A673 (cell line): Measurements from ENCODE around the gene PADI4. TPM values are rescaled to one million over a fixed set of nuclear protein-coding genes. Genes with fewer than 3 reads are reported as not detected.

Experiments used
- BruUV-seq: library from RNA; stranded (reverse); fragments of 400-500 nt; replicated peaks from 2 replicates; lab custom pipeline; 2021; lab: Mats Ljungman, UMichigan
- CTCF ChIA-PET: fragments of 300-600 bp; sonication (Branson Sonifier 250); formaldehyde crosslinking; loops from one replicate; lab custom pipeline; 2022; ENCODE audit warnings: antibody characterized with exemption; lab: Charles Lee
- POLR2A ChIA-PET: fragments of 300-600 bp; sonication (Branson Sonifier 250); formaldehyde crosslinking; loops from one replicate; lab custom pipeline; 2022; ENCODE audit warnings: antibody characterized with exemption; ENCODE audit not compliant: low non-redundant PET; lab: Charles Lee
- DNase-seq: peaks from one replicate; pipeline ENCODE4 v3.0.0-alpha.2; 2015; ENCODE audit warnings: low spot score
- H3K27ac ChIP-seq: fragments of 200-600 bp; sonication (generic); 2 replicates; pipeline ENCODE4 v1.5.1; 2016; ENCODE audit warnings: mixed run types, low read depth, mild to moderate bottlenecking, mixed read lengths, antibody characterized with exemption, low read length; ENCODE audit not compliant: poor library complexity, severe bottlenecking
- H3K27me3 ChIP-seq: fragments of 200-600 bp; sonication (generic); replicated peaks from 2 replicates; pipeline ENCODE4 v1.6.1; 2017; ENCODE audit warnings: mixed run types, low read depth, mild to moderate bottlenecking, mixed read lengths, antibody characterized with exemption, low read length; ENCODE audit not compliant: insufficient read depth, poor library complexity
- H3K36me3 ChIP-seq: fragments of 200-600 bp; sonication (generic); 2 replicates; pipeline ENCODE4 v1.6.1; 2016; ENCODE audit warnings: mixed run types, mild to moderate bottlenecking, mixed read lengths, antibody characterized with exemption, low read length; ENCODE audit not compliant: insufficient read depth, poor library complexity, severe bottlenecking
- H3K4me1 ChIP-seq: fragments of 200-600 bp; sonication (generic); 2 replicates; pipeline ENCODE4 v1.6.1; 2017; ENCODE audit warnings: mixed run types, mild to moderate bottlenecking, mixed read lengths, antibody characterized with exemption, low read length; ENCODE audit not compliant: insufficient read depth, poor library complexity, severe bottlenecking
- H3K4me3 ChIP-seq: fragments of 200-600 bp; sonication (generic); 2 replicates; pipeline ENCODE4 v1.5.1; 2016; ENCODE audit warnings: low read depth, mixed run types, mild to moderate bottlenecking, mixed read lengths, low read length; ENCODE audit not compliant: poor library complexity, severe bottlenecking
- H3K9me3 ChIP-seq: fragments of 200-600 bp; sonication (generic); 2 replicates; pipeline ENCODE4 v1.6.1; 2016; ENCODE audit warnings: mixed run types, low read depth, mild to moderate bottlenecking, mixed read lengths, antibody characterized with exemption, low read length; ENCODE audit not compliant: poor library complexity, severe bottlenecking
- EZH2 ChIP-seq: fragments of 200-600 bp; sonication (generic); IDR thresholded peaks from 2 replicates; pipeline ENCODE4 v1.6.1; 2017; ENCODE audit warnings: borderline replicate concordance, low read depth, mild to moderate bottlenecking, mixed read lengths, antibody characterized with exemption, low read length; ENCODE audit not compliant: poor library complexity, severe bottlenecking
- intact Hi-C: fragments of 100-400 bp; cut with micrococcal nuclease; formaldehyde crosslinking; loops from one replicate; pipeline ENCODE4 v1.10.0; 2022; ENCODE audit not compliant: unreplicated experiment
- total RNA-seq: library from RNA; stranded (reverse); gene quantifications from 2 replicates; pipeline ENCODE4 v1.2.3, GENCODE V29; 2021
- TF ChIP-seq, protein P1 (sequence below): fragments of 300-800, 200-600 bp; sonication (generic); conservative IDR thresholded peaks from 2 replicates; pipeline ENCODE4 v1.5.1; 2017; ENCODE audit warnings: low read depth, mild to moderate bottlenecking, antibody characterized with exemption, low read length, moderate library complexity, mixed read lengths

The PADI4 gene
- total RNA-seq, 1 experiment from 2014 or later = not detected

DNA sequence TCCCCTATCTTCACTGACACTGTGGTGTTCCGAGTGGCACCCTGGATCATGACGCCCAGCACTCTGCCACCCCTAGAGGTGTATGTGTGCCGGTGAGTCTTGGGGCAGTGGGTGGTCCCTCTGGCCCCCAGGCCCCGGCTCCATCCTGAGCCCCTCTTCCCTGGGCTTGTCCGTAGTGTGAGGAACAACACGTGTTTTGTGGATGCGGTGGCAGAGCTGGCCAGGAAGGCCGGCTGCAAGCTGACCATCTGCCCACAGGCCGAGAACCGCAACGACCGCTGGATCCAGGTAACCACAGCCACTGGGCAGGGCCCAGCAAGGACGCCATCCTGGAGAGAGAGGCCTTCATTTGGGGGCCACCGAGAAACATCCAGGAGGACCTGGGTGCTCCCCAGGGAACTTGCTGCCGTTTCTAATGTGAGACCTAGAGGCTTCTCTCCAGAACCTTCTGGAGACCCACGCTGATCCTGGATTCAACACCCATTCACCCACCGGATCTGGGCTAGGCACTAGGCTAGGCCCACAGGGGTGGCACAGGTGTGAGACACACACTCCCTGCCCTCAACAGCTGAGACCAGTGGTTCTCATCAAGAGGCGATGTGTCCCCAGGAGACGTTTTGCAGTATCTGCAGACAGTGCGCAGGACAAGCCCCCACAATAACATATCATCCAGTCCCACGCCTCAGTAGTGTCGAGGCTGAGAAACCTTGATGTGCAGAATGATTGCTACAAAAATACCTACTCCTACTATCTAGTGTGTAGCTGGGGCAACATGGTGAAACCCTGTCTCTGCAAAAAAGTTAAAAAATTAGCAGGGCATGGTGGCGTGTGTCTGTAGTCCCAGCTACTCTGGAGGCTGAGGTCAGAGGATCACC, 36.9 kb upstream of the PADI4 start:
- no peaks in the 10 kb centered on the region for H3K36me3 ChIP-seq
- intact Hi-C loops = no loop called here
- POLR2A ChIA-PET = no interaction called here
- TF ChIP-seq, protein P1, sequence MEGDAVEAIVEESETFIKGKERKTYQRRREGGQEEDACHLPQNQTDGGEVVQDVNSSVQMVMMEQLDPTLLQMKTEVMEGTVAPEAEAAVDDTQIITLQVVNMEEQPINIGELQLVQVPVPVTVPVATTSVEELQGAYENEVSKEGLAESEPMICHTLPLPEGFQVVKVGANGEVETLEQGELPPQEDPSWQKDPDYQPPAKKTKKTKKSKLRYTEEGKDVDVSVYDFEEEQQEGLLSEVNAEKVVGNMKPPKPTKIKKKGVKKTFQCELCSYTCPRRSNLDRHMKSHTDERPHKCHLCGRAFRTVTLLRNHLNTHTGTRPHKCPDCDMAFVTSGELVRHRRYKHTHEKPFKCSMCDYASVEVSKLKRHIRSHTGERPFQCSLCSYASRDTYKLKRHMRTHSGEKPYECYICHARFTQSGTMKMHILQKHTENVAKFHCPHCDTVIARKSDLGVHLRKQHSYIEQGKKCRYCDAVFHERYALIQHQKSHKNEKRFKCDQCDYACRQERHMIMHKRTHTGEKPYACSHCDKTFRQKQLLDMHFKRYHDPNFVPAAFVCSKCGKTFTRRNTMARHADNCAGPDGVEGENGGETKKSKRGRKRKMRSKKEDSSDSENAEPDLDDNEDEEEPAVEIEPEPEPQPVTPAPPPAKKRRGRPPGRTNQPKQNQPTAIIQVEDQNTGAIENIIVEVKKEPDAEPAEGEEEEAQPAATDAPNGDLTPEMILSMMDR = no peak
- no peak for TF ChIP-seq EZH2
- H3K9me3 ChIP-seq = no peaks in the 10 kb centered on the region
- BruUV-seq = no TSS peak
- no peak overlapping the region for H3K27ac ChIP-seq
- no peaks in the 10 kb centered on the region for H3K27me3 ChIP-seq
- H3K4me3 ChIP-seq = no peak overlapping the region
- no peaks in the 10 kb centered on the region for H3K4me1 ChIP-seq
- CTCF ChIA-PET = no interaction called here
- no peak for DNase-seq

DNA sequence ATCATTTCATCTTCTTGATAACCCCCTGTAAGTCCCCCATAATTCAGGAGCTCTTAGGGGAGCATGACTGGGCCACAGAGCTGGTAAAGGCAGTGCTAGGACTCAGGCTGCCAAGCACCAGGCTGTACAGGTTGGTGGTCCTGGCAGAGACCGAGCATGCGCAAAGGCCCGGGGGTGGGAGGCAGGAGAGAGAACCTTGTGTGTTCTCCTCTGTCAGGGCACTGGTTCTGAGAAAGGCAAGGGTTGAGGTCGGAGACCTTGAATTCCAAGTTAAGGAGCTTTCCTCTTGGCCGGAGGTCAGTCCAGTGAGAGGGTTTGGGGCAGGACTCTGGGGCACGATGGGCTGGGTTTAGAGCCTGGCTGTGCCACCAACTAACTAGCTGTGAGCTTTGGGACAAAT, 35.9 kb upstream of the PADI4 start:
- no peaks in the 10 kb centered on the region for H3K4me1 ChIP-seq
- H3K36me3 ChIP-seq = no peaks in the 10 kb centered on the region
- no peak overlapping the region for H3K4me3 ChIP-seq
- no peak for DNase-seq
- CTCF ChIA-PET = no interaction called here
- H3K27ac ChIP-seq = no peak overlapping the region
- POLR2A ChIA-PET = no interaction called here
- BruUV-seq = no TSS peak
- no peaks in the 10 kb centered on the region for H3K27me3 ChIP-seq
- intact Hi-C loops = no loop called here
- no peaks in the 10 kb centered on the region for H3K9me3 ChIP-seq
- TF ChIP-seq EZH2 = no peak
- TF ChIP-seq, protein P1 = no peak

DNA sequence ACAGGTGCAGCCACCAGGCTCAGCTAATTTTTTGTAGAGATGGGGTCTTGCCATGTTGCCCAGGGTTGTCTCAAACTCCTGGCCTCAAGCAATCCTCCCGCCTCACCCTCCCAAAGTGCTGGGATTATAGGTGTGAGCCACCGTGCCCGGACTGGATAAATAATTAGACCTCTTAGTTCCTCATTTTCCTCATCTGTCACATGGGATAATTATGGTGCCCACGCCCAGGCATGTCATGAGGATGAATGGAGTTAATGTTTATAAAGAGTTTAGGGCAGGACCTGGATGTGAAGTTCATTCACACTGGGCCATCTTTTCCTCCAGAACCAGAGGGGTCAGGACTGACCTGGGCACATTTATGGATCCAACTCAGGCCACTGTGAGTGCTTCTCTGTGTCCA, 35.4 kb upstream of the PADI4 start:
- Histone ChIP-seq H3K36me3 (no peaks in the 10 kb centered on the region), H3K4me3 (no peak overlapping the region), H3K27me3 (no peaks in the 10 kb centered on the region), H3K9me3 (no peaks in the 10 kb centered on the region), H3K4me1 (no peaks in the 10 kb centered on the region), H3K27ac (no peak overlapping the region)
- no peak for DNase-seq
- TF ChIP-seq EZH2 = no peak
- TF ChIP-seq, protein P1 = no peak
- intact Hi-C loops = no loop called here
- ChIA-PET POLR2A (no interaction called here), CTCF (no interaction called here)
- no TSS peak for BruUV-seq
